ENCODE measurements around the gene KLF3.
A peak's percentile ranks its signal among the peaks of the same experiment; 100 is the strongest.
"Not testable (repeated sequence)": the region's sequence is repeated elsewhere in the genome, so short reads cannot be mapped to it uniquely, and the experiment has no call there.

KLF3 gene

DNA sequence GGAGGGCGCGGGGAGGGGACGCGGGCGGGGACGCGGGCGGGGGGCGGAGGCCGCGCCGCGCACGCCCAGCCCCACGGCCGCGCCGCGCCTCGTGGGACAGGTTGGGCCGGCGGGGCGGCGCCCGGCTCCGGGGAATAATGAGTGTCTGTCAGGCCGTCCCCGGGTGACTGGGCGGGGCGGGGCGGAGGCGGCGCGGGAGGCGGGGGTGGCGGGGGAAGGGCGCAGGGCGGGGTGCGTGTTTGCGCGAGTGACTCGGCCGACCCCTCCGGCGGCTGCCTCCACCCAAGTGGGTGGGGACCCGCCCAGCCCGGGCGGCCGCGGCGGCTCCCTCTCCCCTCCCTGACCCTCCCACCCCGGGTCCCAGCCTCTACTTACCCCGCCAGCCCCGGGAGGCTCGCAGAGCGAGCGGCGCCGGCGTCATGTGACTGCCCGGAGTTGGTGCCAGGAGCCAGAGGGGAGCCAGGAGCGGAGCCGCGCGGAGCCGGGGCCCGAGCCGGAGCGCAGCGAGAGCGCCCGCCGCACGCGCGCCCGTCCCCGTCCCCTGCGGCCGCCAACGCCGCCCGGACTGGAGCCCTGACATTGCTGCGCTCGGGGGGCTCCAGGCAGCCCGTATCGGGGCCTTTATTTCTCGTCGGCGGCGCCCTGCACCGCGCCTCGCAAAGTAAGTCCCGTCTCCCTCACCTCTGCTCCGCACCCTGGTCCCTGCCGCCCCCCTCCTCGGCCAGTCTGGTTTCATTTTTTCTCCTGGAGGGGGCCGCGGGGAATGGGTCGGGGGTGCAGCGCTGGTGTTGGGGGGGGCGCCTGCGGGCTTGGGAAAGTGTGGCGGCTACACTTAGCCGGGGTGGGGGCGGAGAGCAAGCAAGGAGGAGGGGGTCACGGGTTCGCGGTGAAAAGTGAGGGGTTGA lies at the start of gene KLF3:
TSS of gene KLF3 (plus strand) at position 399 of the 905 bp plus-strand sequence. CDS start 16,427 bp downstream, outside the sequence.
- DNase-seq (ENCODE audit: low read depth in 2 of 2), result peak; percentile 78 to 85

DNA sequence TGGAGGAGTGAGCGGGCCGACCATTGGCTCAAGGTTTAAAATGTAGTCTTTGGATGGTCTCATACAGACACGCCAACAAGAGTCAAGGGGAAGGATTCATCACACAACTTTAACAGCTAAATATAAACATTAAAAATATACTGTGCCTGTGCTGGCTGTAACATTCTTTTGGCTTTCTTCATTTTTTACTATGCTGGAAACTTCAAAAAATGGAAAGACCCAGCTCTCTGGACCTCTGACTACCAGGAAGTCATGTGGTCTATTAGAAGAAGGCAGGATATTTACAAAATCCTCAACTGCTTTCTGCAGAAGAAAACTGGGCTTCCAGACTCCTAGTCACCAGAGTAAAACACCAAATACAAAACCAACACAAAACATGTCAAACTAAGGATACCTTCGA lies 49.8 kb upstream of the KLF3 start:
- DNase-seq (ENCODE audit: low read depth in 2 of 2), result no peak

DNA sequence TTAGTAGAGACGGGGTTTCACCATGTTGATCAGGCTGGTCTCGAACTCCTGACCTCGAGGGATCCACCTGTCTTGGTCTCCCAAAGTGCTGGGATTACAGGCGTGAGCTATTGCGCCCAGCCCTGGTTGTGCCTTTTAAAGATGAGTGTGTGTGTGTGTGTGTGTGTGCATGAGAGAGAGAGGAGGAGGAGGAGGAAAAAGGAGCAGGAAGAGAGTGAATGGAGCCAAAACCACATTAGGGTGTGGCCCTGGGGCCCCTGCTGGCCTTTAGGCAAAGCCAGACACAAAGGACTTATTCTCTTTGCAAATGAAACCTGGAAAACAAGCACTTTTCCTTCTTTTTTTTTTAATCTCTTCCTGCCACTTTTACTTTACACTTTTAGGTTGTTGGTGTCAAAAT lies 48.2 kb upstream of the KLF3 start:
- DNase-seq (ENCODE audit: low read depth in 2 of 2), result no peak

DNA sequence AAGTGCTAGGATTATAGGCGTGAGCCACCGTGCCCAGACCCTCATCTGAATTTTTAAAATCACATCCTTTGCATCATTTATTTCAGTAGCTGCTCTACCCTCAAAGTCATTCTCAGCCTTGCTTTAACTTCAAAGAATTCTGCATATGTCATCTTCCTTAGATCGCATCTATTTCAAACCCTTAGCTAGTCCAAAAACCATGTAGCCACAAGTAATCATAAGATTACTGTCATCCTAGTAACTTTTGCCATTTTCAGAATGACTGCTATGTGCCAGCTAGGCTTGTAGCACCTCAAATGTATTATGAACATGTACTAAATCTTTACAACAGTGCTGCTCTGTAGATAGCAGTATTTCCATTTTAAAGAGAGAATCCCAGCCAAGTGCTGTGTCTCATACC lies 45.5 kb upstream of the KLF3 start:
- DNase-seq (ENCODE audit: low read depth in 2 of 2), result no peak

DNA sequence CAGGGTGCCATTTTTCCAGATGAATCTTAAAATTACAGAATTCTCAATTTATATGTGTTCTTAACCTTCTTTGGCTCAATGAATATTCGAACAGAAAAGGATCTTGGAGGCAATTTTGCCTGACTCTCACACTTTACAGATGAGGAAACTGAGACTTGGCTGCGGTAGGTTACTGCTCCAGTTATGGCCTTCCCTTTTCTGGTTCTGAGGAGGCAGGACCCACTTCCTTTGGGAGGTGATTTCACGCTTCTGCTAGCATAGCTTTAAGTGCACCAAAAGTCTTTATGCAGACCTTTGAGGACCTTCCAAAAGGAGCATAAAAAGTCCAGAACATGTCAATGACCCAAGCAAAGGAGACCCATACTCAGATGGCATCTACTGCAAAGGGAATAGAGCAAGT lies 44.7 kb upstream of the KLF3 start:
- DNase-seq (ENCODE audit: low read depth in 2 of 2), result no peak

DNA sequence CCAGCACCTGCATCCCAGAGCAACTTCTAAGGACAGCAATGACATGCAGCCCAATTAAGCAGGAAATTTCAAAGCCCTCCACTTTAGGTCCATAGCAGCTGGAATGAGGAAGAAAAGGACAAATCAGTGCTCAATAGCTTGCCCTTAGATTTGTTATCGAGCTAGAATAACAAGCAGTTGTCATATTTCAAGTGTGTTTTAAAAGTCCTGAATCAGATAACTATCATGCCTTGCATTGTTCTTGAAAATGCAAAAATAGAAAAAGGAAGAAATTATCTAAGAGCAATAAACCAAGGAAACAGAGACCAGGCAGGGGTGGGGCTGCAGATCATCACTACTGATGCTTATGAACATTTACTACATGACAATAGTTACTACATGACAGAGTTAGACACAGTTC lies 43.9 kb upstream of the KLF3 start:
- DNase-seq (ENCODE audit: low read depth in 2 of 2), result no peak

DNA sequence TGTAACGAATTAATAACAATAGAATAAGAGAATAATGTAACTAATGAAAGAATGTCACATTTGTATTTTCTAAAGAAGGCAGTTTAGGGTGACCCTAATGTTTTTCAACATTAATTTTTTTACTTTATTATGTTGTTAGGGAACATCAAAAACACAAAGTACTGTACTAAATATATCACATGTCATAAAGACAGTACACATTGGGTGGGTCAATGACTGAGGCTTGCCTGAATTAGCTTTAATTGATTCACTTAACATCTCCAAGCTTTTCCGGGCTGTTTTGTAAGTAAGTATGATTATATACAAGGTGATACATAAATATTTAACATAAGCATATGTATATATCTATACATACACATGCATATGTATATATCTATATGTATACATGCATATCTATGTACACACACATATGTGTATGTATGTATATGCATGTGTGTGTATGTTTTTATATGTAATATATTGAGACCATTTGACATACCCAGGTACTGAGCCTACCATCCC lies 43.4 kb upstream of the KLF3 start:
- DNase-seq (ENCODE audit: low read depth in 2 of 2), result no peak

DNA sequence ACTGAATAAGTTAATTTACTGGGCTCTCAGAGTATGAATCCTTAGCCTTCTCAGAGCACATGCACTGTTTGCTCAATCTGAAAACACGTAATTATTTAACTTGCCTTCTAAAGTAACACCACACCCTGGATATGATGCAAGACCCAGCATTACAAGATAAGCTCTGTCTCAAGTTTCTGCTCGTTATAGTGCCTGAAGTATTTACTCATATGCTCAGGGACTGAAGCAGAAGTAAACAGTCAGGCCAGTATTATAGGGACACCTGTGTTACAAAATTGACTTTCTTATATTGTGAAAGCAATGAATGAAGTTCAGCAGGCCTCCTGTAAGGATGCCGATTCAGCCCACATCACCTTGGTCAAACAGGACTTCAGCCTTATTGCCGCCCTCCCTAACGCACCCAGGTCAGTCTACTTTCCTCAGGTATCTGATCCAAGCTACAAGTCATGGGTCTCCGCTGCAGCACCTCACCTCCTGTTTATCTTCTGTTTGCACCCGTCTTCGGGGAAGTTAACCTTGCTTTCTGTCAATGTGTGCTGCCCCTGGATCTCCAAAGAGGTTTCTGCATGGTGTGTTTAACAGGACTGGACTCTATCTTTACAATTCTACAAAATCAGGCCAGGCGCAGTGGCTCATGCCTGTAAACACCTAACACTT lies 42.8 kb upstream of the KLF3 start:
- no peak for DNase-seq (ENCODE audit: low read depth in 2 of 2)

DNA sequence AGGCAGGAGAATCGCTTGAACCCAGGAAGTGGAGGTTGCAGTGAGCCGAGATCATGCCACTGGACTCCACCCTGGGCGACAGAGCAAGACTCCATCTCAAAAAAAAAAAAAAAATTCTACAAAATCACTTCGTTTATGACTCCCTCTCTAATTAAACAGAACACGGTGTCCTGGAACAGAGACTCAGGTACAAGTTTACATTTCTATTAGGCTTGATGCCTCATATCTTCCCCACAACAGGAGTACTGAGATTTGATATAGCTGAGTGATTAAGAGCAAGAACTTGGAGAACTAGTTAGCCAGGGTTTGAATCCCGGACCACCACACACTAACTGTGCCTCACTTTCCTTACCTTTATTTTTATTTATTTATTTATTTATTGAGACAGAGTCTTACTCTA lies 42.2 kb upstream of the KLF3 start:
- DNase-seq (ENCODE audit: low read depth in 2 of 2), result no peak

DNA sequence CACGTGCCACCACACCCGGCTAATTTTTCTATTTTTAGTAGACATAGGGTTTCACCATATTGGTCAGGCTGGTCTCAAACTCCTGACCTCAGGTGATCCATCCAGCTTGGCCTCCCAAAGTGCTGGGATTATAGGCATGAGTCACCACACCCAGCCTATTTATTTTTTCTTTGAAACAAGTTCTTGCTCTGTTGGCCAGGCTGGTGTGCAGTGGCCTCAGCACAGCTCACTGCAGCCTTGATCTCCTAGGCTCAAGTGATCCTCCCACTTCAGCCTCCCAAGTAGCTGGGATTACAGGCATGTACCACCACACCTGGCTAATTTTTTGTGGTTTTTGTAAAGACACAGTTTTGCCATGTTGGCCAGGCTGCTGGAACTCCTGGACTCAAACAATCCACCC lies 41.7 kb upstream of the KLF3 start:
- DNase-seq (ENCODE audit: low read depth in 2 of 2), result not testable (repeated sequence)

DNA sequence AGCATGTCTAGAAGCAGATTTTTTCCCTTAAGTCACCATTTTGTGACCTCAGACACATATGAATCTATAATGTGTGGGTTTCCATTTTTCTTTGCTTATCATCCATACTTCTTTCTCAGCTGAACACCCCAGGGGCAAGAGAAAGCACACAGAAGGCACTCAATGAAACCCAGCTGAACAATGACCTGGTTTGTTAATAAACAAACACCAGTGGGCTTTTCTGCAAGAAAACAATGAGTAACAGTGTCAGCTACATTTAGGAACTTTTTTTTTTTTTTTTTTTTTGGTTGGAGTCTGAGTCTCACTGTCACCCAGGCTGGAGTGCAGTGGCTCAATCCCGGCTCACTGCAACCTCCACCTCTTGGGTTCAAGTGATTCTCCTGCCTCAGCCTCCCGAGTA lies 40.7 kb upstream of the KLF3 start:
- no peak for DNase-seq (ENCODE audit: low read depth in 2 of 2)

DNA sequence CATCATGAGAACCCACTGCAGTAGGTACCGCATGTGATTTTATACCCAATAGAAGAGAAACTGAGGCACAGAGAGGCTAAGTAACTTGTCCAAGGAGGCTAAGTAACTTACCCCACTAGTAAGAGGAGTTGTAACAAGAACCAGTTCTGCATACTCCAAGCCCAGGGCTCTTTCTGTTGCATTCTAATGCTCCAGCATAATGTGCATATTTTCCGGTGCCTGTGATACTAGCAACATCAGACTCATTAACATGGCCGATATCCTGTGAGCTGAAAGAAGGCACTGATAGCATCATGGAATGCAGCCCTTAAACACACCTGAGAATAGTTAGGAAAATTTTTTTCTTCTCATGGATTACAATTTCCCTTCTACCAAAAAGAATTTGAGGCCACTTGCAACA lies 39.7 kb upstream of the KLF3 start:
- DNase-seq (ENCODE audit: low read depth in 2 of 2), result no peak

DNA sequence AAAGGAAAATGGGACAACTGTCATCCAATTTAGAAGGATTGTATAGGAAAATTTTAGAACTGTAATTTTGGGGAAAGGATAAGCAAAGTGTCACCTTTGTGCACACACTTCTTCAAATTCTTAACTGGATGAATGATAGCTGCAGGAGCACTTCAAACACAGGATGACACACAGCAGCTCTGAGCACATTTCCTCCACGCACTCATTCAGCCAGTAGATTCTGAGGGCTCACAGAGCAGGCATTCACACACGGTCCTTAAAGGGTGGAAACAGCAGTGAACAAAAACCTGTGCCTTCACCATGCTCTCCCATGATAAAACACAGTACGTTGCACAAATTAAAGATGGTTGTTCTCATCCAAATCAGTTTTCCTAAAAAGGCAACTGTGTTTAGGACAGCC lies 38.5 kb upstream of the KLF3 start:
- DNase-seq (ENCODE audit: low read depth in 2 of 2), result no peak

DNA sequence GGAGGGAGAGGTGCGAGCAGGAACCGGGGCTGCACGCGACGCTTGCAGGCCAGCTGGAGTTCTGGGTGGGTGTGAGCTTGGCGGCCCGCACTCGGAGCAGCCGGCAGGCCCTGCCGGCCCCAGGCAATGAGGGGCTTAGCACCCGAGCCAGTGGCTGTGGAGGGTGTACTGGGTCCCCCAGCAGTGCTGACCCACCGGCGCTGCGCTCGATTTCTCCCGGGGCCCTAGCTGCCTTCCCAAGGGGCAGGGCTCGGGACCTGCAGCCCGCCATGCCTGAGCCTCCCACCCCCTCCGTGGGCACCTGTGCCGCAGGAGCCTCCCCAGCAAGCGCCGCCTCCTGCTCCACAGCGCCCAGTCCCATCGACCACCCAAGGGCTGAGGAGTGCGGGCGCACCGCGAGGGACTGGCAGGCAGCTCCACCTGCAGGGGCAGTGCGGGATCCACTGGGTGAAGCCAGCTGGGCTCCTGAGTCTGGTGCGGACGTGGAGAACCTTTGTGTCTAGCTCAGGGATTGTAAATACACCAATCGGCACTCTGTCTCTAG lies 37.0 kb upstream of the KLF3 start:
- not testable (repeated sequence) for DNase-seq (ENCODE audit: low read depth in 2 of 2)

DNA sequence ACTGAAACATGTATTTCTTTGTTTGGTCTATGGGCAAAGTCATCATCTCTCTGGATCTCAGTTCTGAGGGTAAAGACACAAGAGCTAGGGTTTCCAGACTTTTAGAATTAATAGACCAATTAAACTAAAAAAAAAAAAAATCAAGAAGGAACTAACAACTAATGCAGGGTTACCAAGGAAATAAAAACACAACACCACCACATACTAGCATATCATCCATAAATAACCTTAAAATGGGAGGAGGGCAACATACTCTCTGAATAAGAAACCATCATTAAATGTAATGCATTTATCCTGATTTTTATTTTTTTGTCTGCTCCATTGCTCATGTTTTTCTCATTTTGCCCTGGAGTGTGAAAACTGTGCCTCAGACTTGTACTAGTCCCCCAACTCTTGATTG lies 33.5 kb upstream of the KLF3 start:
- no peak for DNase-seq (ENCODE audit: low read depth in 2 of 2)

DNA sequence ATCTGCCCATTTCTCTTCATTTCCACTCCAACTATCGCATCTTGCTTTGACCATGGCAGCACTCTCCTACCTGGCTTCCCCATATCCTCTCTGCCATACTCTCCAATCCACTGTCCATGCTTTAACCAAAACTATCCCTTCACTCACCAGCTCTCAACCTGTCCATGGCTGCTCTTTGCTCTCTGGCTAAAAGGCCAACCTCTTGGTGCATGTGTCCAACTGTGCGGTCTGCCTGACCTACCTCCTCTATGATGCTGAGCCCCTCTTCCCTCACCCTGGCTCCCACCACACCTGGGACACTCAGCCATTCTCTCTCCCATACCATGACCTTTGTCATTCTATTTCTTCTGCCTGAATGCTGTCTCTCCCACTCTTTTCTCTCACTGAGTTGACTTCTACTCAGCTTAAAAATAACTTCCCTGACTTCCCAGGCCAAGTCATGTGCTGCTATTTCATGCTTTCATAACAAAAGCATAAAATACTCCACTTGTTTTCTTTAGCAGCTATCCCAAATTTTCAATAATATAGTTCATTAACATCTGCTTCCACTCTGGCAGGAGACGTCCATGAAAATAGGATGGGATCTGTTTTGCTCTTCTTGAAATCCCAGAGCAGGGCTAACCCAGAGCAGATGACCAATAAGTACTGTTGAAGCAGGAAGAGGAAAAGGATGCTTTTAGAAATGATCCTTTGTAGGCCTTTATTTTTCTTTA lies 29.8 kb upstream of the KLF3 start:
- no peak for DNase-seq (ENCODE audit: low read depth in 2 of 2)

DNA sequence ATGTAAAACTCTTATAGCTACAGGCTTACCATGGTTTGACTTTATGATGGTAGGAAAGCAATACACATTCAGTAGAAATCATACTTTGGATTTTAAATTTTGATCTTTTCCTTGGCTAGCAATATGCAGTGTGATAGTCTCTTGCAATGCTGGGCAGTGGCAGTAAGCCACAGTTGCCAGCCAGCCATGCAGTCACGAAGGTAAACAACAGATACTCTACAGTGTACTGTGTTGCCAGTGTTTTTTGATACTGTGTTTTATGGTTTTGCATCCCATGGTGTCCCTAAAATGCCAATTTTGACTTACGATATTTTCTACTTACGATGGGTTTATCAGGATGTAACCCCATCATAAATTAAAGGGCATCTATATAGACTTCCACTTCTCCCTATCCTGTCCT lies 24.8 kb upstream of the KLF3 start:
- no peak for DNase-seq (ENCODE audit: low read depth in 2 of 2)

DNA sequence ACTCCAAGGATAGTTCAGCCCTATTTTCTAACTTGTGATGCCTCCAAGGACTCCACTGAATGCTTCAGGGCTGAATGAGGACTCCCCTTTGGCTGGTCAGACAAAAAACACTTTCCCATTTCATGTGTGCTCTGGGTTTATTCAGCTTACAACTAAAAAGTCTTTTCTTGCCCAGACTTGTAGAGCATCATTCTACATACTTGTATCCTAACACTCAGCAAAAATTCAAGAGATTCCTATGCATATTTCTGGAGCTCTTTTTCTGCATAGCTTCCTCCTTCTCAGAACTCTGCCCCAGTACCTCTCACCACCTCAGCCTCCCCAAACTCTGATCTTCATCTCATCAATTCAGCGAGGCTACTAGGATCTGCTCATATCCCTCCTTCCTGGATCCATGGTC lies 22.2 kb upstream of the KLF3 start:
- no peak for DNase-seq (ENCODE audit: low read depth in 2 of 2)

DNA sequence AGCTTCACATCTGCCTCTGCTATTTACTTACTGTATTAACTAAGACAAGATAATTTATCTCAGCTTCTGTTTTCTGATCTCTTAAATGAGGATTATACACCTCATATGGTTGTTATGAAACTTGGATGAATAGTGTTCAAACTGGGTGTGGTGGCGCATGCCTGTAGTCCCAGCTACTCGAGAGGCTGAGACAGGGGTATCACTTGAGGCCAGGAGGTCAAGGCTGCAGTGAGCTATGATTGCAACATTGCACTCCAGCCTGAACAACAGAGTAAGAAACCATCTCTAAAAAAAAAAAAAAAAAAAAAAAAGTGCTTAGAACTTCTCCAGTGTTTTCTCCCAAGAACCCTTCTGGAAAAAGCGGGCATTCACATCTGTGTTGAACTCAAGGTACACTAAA lies 19.8 kb upstream of the KLF3 start:
- no peak for DNase-seq (ENCODE audit: low read depth in 2 of 2)

DNA sequence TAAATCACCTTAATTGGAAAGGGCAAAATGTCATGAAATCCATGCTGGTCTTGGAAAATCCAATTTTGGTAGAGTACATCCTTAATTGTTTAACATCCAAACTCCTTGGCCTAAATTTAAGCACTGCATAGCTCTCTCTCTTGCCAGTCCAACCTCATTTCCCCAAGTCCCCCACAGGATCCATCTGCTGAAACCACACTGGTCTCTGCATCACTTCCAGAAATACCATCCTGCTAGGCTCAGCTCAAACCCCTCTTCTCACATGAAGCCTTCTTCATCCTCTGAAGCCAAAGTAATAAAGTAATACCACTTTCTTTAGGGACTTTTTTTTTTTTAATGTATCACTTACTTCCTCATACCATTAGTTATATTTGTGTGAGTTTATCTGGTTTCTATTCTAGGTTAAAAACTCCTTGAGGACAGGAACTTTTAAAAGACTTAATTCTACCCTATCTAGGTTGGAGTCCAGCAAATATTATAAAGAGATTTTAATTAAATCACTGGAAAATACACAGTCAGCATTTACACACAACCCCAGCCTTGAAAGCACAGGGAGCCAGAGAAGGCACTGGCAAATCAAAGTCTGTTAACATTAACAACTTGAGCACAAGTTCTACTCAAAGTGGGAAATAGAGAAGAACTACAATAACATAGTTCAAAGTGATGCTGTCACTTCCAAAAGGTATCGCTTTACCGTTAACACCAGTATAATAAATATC lies 16.7 kb upstream of the KLF3 start:
- DNase-seq (ENCODE audit: low read depth in 2 of 2), result no peak

DNA sequence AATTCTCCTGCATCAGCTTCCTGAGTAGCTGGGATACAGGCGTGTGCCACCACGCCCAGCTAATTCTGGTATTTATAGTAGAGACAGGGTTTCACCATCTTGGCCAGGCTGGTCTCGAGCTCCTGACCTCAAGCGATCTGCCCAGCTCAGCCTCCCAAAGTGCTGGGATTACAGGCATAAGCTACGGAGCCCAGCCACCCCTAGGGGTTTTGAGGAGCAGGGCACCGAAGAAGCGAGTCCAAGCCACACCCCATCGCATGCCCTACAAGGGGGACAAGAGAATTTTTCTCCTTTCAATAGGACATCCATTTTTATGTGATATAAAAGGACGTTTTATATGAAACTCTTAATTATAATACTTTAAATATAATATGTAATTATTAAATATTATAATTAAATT lies 13.9 kb upstream of the KLF3 start:
- no peak for DNase-seq (ENCODE audit: low read depth in 2 of 2)

DNA sequence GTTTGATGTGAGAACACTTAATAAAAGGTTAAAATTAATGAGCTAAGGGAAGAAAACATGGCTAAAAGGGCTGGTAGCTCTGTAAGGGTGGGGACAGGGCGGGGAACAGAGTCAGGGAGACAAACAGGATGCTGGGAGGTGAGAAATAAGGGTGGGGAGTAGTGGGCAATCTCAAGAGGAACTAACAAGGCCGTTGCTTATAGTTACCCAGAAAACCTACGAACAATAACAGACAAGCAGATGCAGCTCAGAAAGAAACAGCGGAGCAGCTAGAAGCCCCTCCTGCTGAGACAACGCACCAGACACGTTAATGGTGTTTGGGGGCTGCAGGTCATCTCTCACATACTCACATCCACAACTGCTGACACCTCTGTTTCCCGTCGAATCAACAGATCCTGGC lies 9.7 kb upstream of the KLF3 start:
- DNase-seq (ENCODE audit: low read depth in 2 of 2), result no peak
